Measurements from ENCODE around the gene TRAPPC10.
A peak's percentile ranks its signal among the peaks of the same experiment; 100 is the strongest.
"Not testable (repeated sequence)": the region's sequence is repeated elsewhere in the genome, so short reads cannot be mapped to it uniquely, and the experiment has no call there.

The TRAPPC10 gene

GRCh38 chr21:44089001-44089911, 77.1 kb downstream of the TRAPPC10 start:
- no peak for DNase-seq (ENCODE audit: low read depth)

- DNase-seq (ENCODE audit: low read depth): no peak
These were observed 78.2 kb downstream of the TRAPPC10 start for GRCh38 chr21:44090325-44090724.

GRCh38 chr21:44092211-44092610, 80.1 kb downstream of the TRAPPC10 start:
- DNase-seq (ENCODE audit: low read depth): no peak

DNA sequence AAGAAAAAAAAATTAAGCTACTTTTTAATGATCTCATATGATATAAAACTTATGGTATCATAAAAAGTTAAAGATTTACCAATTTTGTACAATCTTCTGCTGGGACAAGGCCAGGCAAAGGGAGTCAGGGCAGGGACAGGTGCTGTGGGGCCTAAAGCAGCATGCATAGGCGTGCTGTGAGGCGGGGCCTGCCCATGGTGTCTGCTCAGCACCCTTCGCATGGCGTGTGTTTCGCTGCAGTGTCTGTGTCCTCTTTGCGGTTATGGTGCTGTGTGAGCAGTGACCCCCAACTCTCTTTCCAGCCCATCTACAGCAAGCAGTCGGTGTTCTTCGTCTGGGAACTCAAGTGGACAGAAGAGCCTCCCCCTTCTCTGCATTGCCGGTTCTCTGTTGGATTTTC, 81.7 kb downstream of the TRAPPC10 start:
- DNase-seq (ENCODE audit: low read depth): no peak

DNA sequence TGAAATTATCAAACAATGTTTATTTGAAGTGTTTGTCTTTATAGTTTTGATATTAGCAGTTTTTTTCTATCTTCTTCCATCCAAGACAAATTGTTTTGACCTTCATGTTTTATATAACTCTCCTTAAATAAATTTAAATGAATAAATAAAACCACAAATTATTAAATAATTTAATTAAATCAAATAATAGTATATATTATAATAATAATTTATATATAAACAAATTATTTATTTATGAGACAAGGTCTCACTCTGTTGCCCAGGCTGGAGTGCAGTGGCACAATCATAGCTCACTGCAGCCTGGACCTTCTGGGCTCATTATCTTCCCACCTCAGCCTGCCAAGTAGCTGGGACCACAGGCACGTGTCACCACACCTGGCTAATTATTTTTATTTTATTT, 82.7 kb downstream of the TRAPPC10 start:
- no peak for DNase-seq (ENCODE audit: low read depth)

DNA sequence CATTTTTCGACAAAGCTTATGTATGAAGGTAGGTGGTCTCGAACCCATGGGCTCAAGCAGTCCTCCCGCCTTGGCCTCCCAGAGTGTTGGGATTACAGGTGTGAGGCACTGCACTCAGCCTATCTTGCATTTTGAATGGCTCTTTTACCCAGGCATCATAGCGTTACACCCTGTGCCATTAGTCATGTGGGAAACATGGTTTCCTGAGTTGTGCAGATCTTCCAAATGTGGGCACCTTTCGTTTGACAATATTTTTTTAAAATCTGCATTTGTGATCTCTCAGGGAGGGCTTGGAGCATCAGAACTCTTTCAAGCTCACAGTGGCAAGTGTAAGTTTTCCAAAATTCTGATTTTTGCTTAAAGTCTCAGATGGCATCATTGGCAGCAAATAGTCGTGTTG, 86.4 kb downstream of the TRAPPC10 start:
- not testable (repeated sequence) for DNase-seq (ENCODE audit: low read depth)

DNA sequence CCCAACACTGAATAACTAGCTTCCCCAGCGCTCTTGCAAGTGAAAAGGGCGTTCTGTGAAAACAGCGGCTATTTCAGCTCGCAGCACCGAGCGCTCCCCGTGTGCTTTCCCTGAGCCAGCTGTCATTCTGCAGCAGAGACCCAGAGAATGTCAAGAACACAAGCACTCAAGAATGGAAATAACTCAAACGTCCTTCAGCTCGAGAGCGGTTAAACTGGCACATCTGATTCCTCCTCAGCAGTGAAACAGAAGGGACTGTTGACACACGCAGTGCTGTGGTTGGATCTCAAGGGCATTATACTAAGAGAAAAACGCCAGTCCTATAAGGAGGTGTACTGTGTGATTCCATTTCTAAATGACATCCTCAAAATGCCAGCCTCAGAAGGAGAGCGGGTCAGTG, 86.9 kb downstream of the TRAPPC10 start:
- not testable (repeated sequence) for DNase-seq (ENCODE audit: low read depth)

DNA sequence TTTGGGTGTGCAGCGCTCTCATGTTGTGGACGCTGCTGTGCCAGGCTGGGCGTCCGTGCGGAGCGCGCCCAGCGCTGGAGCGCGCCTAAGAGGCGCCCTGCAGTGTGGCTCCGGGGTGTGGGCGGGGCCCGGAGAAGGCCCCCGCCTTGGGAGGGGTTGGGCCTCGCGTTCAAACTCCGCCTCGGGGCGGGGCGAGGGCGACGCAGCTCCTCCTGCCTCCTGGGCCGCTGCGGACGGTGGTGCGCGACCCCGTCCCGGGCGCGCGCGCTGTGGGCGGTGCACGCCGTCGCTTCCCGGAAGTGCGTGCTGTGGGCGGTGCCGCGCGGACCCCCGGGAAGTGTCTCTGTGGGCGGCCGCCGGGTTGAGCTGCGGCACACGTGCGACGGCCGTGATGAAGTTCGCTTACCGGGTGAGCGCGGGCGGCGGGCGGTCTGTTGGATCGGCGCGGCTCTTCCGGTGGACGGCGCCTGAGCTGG, 95.0 kb downstream of the TRAPPC10 start, which contains the start of gene PWP2:
PWP2 (plus strand) TSS at position 374 of the 476 bp plus-strand sequence; CDS start at position 392, 18 bp downstream.
- DNase-seq (ENCODE audit: low read depth): peak; percentile 48

GRCh38 chr21:44107589-44107988, 95.5 kb downstream of the TRAPPC10 start:
- DNase-seq (ENCODE audit: low read depth): not testable (repeated sequence)

DNA sequence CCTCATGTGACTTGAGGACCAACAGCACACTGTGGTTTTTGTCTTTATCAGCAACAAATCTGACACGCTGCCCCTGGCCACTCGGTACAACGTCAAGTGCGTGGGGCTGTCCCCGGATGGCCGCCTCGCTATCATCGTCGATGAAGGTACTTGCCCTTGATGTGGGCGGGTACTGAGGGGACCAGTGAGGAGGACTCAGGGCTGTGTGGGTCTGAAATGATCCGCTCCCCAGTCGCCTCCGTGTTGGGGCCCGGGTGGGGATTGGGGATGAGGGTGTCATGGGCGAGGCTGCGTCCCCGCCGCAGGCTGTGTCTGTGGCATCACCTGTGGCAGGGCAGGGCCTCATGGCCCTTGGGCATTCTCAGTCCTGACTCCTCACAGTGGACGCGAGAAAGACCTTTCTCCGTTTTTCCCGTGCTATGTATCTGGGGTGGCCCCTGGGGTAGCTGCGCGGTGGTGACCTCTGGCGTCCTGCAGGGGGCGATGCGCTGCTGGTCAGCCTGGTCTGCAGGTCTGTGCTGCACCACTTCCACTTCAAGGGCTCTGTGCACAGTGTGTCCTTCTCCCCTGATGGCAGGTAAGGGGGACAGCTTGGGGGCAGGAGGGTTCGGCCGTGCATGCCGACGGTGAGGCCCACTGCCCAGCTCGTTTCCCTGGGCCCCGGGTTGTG, 101.7 kb downstream of the TRAPPC10 start:
- DNase-seq (ENCODE audit: low read depth): not testable (repeated sequence)

GRCh38 chr21:44122131-44122530, 110.0 kb downstream of the TRAPPC10 start:
- DNase-seq (ENCODE audit: low read depth): not testable (repeated sequence)

DNA sequence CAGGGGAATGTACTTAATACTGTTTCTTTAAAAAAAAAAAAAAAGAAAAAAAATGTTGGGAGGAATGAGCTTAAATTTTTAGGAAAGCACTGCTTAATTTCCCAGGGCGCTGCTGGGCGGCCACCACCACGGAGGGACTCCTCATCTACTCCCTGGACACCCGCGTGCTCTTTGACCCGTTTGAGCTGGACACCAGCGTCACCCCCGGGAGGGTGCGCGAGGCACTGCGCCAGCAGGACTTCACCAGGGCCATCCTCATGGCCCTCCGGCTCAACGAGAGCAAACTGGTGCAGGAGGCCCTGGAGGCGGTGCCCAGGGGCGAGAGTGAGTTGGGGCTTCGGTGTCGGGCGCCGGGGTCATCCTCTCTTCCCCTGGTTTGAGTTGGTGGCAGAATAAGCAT, 115.7 kb downstream of the TRAPPC10 start:
- DNase-seq (ENCODE audit: low read depth): not testable (repeated sequence)

- not testable (repeated sequence) for DNase-seq (ENCODE audit: low read depth)
These were observed 121.6 kb downstream of the TRAPPC10 start for GRCh38 chr21:44133715-44134057.

GRCh38 chr21:44134732-44135131, 122.6 kb downstream of the TRAPPC10 start:
- not testable (repeated sequence) for DNase-seq (ENCODE audit: low read depth)

DNA sequence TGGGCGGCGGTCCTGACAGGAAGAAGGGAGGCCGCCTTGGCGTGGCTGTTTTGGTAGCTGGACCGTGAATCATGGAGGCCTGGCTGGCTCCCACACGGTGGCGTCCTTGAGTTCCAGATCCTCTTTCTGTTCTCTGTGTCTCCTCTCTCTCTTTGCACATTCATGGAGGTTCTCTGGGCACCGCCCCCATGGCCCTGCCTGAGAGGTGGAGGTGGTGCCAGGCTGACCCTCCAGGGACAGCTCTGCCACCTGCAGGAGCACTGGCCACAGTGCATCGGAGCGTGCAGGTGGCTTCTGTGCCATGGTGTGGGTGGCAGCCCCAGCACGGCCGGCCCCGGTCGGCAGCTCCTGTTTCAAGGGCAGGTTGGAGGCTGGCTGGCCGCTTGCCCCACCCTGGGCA, 125.9 kb downstream of the TRAPPC10 start:
- DNase-seq (ENCODE audit: low read depth): not testable (repeated sequence)

GRCh38 chr21:44139787-44140551, 127.9 kb downstream of the TRAPPC10 start:
- DNase-seq (ENCODE audit: low read depth): not testable (repeated sequence)

GRCh38 chr21:44140552-44140932, 128.4 kb downstream of the TRAPPC10 start:
- DNase-seq (ENCODE audit: low read depth): not testable (repeated sequence)

GRCh38 chr21:44142470-44142869, 130.4 kb downstream of the TRAPPC10 start:
- not testable (repeated sequence) for DNase-seq (ENCODE audit: low read depth)

DNA sequence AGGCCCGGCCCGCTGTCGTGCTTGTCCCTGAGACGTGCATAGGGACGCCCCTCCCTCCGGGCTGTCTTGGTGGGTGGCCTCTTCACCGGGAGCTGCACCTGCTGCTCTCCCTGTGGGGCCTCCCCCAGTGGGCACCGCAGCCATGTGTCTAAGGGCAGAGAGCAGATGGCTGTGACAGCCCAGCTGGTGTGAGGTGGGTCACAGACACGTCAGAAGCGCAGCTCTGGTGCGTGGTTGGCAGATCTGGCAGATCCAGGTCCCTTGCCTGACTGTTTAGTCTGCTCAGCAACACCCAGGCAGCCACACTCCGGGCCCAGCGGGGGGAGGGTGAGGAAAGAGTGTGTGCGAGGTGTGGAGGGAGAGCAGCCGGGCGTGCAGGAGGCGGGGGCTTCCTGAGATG, 131.3 kb downstream of the TRAPPC10 start:
- DNase-seq (ENCODE audit: low read depth): not testable (repeated sequence)

GRCh38 chr21:44143996-44144395, 131.9 kb downstream of the TRAPPC10 start:
- not testable (repeated sequence) for DNase-seq (ENCODE audit: low read depth)

DNA sequence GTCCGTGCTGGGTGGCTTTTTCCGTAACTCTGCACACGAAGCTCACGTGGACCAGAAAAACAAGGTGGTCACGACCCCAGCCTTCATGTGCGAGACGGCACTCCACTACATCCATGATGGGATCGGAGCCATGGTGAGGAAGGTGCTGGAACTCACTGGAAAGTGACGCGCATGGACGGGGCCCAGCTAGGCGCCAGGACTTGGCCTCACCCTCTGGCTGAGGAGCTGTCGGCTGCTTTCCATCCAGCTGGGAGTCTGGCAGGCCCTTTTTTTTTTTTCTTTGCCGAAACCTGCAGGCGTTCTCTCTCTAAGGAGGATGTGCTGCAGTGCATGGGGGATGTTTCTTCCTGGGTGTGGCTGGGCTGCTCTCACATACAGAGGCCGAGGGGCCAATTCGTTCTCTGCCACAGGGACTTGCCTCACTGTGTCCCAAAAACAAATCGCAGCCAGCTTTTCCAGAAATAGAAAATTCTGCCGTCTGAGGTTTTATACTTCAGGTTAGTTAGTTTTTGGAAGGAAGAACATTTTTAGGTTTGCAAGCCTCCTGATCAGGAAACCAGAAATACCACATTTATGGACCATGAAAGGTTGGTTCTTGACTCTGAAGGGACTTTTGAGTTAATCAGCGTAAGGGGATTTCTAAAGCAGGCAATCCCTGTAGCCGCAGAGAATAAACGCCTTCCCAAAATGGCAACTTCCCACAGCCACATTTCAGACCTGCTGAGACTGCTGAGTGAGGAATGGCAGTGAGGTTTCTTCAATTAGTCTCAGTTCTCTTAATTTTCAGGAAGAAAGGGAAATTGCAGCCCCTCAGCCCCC, 132.9 kb downstream of the TRAPPC10 start:
- DNase-seq (ENCODE audit: low read depth): not testable (repeated sequence)
